NCI-H187 (cell line): ENCODE measurements around the gene KRTAP19-4.
"Not testable (repeated sequence)": the region's sequence is repeated elsewhere in the genome, so short reads cannot be mapped to it uniquely, and the experiment has no call there.

Experiments
- DNase-seq, 2 experiments: peaks; one replicate each; lab custom pipeline; 2025; lab: John Stamatoyannopoulos, UW

KRTAP19-4 gene

GRCh38 chr21:30497065-30497464 is at the start of gene KRTAP19-4:
Gene KRTAP19-4, minus strand, starts transcription at chr21:30497165. Its CDS starts 55 bp downstream, at chr21:30497110.
- DNase-seq, result no peak

- no peak for DNase-seq
These were observed 44.8 kb upstream of the KRTAP19-4 start, which contains the start of gene KRTAP19-6 for GRCh38 chr21:30541764-30542163. Gene KRTAP19-6, minus strand, starts transcription at chr21:30541864. Its CDS starts 31 bp downstream, at chr21:30541833.

- DNase-seq, result no peak
These were observed 21.9 kb upstream of the KRTAP19-4 start for GRCh38 chr21:30518876-30519275.

GRCh38 chr21:30515681-30516080 is 18.7 kb upstream of the KRTAP19-4 start:
- no peak for DNase-seq

- not testable (repeated sequence) for DNase-seq
These were observed 8.7 kb upstream of the KRTAP19-4 start for GRCh38 chr21:30505621-30506205.

GRCh38 chr21:30502041-30502440 is 5.1 kb upstream of the KRTAP19-4 start, which contains the start of gene KRTAP19-5:
Gene KRTAP19-5, minus strand, starts transcription at chr21:30502141. Its CDS starts 51 bp downstream, at chr21:30502090.
- no peak for DNase-seq

GRCh38 chr21:30491963-30492428 is 5.0 kb downstream of the KRTAP19-4 start, which contains the start of gene KRTAP19-3:
Gene KRTAP19-3, minus strand, starts transcription at chr21:30492013. Its CDS starts 56 bp downstream, at chr21:30491957.
- no peak for DNase-seq

- DNase-seq, result no peak
These were observed 9.6 kb downstream of the KRTAP19-4 start, which contains the start of gene KRTAP19-2 for GRCh38 chr21:30487336-30487735. Gene KRTAP19-2, minus strand, starts transcription at chr21:30487436. Its CDS starts 88 bp downstream, at chr21:30487348.

GRCh38 chr21:30486180-30486579 is 10.8 kb downstream of the KRTAP19-4 start:
- no peak for DNase-seq

- DNase-seq, result no peak
These were observed 14.8 kb downstream of the KRTAP19-4 start for GRCh38 chr21:30482130-30482529.

GRCh38 chr21:30480145-30480544 is 16.8 kb downstream of the KRTAP19-4 start, which contains the start of gene KRTAP19-1:
Gene KRTAP19-1, minus strand, starts transcription at chr21:30480367. Its CDS starts 50 bp downstream, at chr21:30480317.
- DNase-seq, result no peak

- DNase-seq, result no peak
These were observed 17.7 kb downstream of the KRTAP19-4 start for GRCh38 chr21:30479259-30479658.

- no peak for DNase-seq
These were observed 19.0 kb downstream of the KRTAP19-4 start for GRCh38 chr21:30478004-30478403.

- DNase-seq, result no peak
These were observed 27.9 kb downstream of the KRTAP19-4 start for GRCh38 chr21:30468900-30469714.

GRCh38 chr21:30463713-30464112 is 33.3 kb downstream of the KRTAP19-4 start:
- no peak for DNase-seq

GRCh38 chr21:30448514-30448913 is 48.5 kb downstream of the KRTAP19-4 start:
- no peak for DNase-seq

- no peak for DNase-seq
These were observed 49.9 kb downstream of the KRTAP19-4 start for GRCh38 chr21:30447056-30447455.
